HepG2 (cell line): Measurements from ENCODE around the gene CGREF1. TPM values are rescaled to one million over a fixed set of nuclear protein-coding genes. Genes with fewer than 3 reads are reported as not detected.
A peak's percentile ranks its signal among the peaks of the same experiment; 100 is the strongest.

Source experiments
- FIP1L1 ChIP-seq: fragments of 200-400 bp; formaldehyde crosslinking; IDR thresholded peaks from 2 replicates; pipeline ENCODE4 v1.6.1; 2018; ENCODE audit warnings: low read depth, mild to moderate bottlenecking, low read length, moderate library complexity, borderline replicate concordance; ENCODE audit not compliant: insufficient read depth
- GZF1 ChIP-seq: sonication (generic); formaldehyde crosslinking; IDR thresholded peaks from 2 replicates; pipeline ENCODE4 v1.5.1; 2020; ENCODE audit warnings: mild to moderate bottlenecking, missing genetic modification reagents
- MAF1 ChIP-seq: sonication (generic); formaldehyde crosslinking; IDR thresholded peaks from 2 replicates; pipeline ENCODE4 v1.5.0; 2020; ENCODE audit warnings: missing genetic modification reagents, borderline replicate concordance
- MXI1 ChIP-seq: IDR thresholded peaks from 3 replicates; pipeline ENCODE4 v1.6.1; 2012; ENCODE audit warnings: low read depth, low read length, inconsistent platforms, borderline replicate concordance
- NRL ChIP-seq: sonication (generic); formaldehyde crosslinking; IDR thresholded peaks from 2 replicates; pipeline ENCODE4 v1.5.0; 2020; ENCODE audit warnings: missing genetic modification reagents, mild to moderate bottlenecking, moderate library complexity, borderline replicate concordance
- SIN3A ChIP-seq: IDR thresholded peaks from 2 replicates; pipeline ENCODE4 v1.6.1; 2011; ENCODE audit warnings: low read depth, mild to moderate bottlenecking, control low read depth, low read length, borderline replicate concordance
- SMARCE1 ChIP-seq: fragments of 450-650 bp; IDR thresholded peaks from 2 replicates; pipeline ENCODE4 v1.6.1; 2017; ENCODE audit warnings: borderline replicate concordance
- SNAPC2 ChIP-seq: sonication (generic); formaldehyde crosslinking; IDR thresholded peaks from 2 replicates; pipeline ENCODE4 v1.8.1; 2022; ENCODE audit warnings: mild to moderate bottlenecking, missing genetic modification reagents
- ZBTB3 ChIP-seq: sonication (generic); formaldehyde crosslinking; IDR thresholded peaks from 2 replicates; pipeline ENCODE4 v1.4.0; 2020; ENCODE audit warnings: low read depth, mild to moderate bottlenecking, moderate library complexity, missing genetic modification reagents, borderline replicate concordance
- ZBTB38 ChIP-seq: sonication (generic); formaldehyde crosslinking; IDR thresholded peaks from 2 replicates; pipeline ENCODE4 v1.5.1; 2020; ENCODE audit warnings: mild to moderate bottlenecking, missing genetic modification reagents
- ZFP36L1 ChIP-seq: sonication (generic); formaldehyde crosslinking; IDR thresholded peaks from 2 replicates; pipeline ENCODE4 v1.8.0; 2022; ENCODE audit warnings: mild to moderate bottlenecking, missing genetic modification reagents, moderate library complexity
- ZFP90 ChIP-seq: sonication (generic); formaldehyde crosslinking; IDR thresholded peaks from 2 replicates; pipeline ENCODE4 v1.8.0; 2022; ENCODE audit warnings: missing genetic modification reagents, mild to moderate bottlenecking, inconsistent platforms, borderline replicate concordance
- ZNF224 ChIP-seq: sonication (generic); formaldehyde crosslinking; IDR thresholded peaks from 2 replicates; pipeline ENCODE4 v1.5.0; 2020; ENCODE audit warnings: mild to moderate bottlenecking, missing genetic modification reagents
- ZNF564 ChIP-seq: sonication (generic); formaldehyde crosslinking; IDR thresholded peaks from 2 replicates; pipeline ENCODE4 v1.8.1; 2023; ENCODE audit warnings: mild to moderate bottlenecking, missing genetic modification reagents
- polyA plus RNA-seq, 8 experiments: library from polyadenylated mRNA; depleted of rRNA in 3 of 8; stranded (reverse) in 7 of 8; unstranded in 1 of 8; fragments of >200 nt; fragmentation: Illumina TruSeq in 4 of 8; extraction: Trizol in 4 of 8; gene quantifications; 2 replicates each; pipeline versions ENCODE4 v1.2.1 to v1.2.3, GENCODE V29; 2011 to 2016; ENCODE audit warnings: low read depth in 4 of 8, missing spikeins in 1 of 8, mixed read lengths in 1 of 8; ENCODE audit not compliant: insufficient read depth in 1 of 8
- total RNA-seq, 5 experiments: library from RNA; depleted of rRNA; stranded (reverse); fragments of >200 nt; fragmentation: Illumina TruSeq; extraction: Trizol; gene quantifications; 2 replicates each; pipeline ENCODE4 v1.2.3, GENCODE V29; 2016; ENCODE audit warnings: low read depth in 1 of 5
- TF ChIP-seq, protein P1 (sequence below): sonication (generic); formaldehyde crosslinking; IDR thresholded peaks from 2 replicates; pipeline ENCODE4 v1.9.0; 2022; ENCODE audit warnings: low read depth, missing genetic modification reagents
- TF ChIP-seq, protein P2 (sequence below): sonication (generic); formaldehyde crosslinking; IDR thresholded peaks from 2 replicates; pipeline ENCODE4 v1.4.0; 2020; ENCODE audit warnings: missing genetic modification reagents
- TF ChIP-seq, protein P3 (sequence below): sonication (generic); formaldehyde crosslinking; IDR thresholded peaks from 2 replicates; pipeline ENCODE4 v1.8.0; 2023; ENCODE audit warnings: mild to moderate bottlenecking, missing genetic modification reagents

The CGREF1 gene
- total and polyA plus RNA-seq, 2 of the 13 experiments (the other 11 are each of a cell fraction or from before 2014, with no cell fraction given), result 13.9 to 23.4 TPM

DNA sequence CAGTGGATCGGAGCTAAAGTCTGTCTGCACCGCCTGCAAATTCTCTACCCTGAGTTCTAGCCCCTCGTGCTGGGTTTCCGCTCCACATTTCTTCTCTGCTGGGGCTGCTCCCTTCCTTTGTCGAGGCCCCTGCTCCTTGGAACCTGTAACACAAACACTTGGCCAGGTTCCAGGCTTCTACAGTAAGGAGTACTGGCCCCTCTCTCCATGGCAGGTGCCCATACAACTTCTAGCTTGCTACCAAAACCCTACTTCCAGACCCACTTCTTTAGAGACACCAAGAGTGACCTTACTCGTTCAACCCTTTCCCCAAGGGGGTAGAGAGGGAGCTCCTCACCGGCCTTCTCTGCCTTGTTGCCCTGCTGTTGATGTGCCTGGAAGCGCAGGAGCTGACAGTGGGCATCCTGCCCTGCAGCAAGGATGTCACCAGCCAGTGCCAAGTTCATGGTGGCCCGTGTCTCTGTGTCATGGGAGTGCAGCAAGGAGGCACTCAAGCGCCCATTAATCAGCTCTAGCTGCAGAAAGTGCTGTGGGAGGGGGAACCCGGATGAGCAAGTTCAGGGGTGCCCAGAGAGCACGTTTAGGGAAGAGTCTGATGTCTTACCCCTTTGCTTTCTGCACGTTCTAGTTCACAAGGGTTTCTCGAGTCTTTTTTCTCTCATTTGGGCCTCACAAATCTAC lies 14.4 kb upstream of the CGREF1 start (continued):
- TF ChIP-seq, protein P1, sequence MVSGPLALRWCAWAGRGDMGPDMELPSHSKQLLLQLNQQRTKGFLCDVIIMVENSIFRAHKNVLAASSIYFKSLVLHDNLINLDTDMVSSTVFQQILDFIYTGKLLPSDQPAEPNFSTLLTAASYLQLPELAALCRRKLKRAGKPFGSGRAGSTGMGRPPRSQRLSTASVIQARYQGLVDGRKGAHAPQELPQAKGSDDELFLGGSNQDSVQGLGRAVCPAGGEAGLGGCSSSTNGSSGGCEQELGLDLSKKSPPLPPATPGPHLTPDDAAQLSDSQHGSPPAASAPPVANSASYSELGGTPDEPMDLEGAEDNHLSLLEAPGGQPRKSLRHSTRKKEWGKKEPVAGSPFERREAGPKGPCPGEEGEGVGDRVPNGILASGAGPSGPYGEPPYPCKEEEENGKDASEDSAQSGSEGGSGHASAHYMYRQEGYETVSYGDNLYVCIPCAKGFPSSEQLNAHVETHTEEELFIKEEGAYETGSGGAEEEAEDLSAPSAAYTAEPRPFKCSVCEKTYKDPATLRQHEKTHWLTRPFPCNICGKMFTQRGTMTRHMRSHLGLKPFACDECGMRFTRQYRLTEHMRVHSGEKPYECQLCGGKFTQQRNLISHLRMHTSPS (CRISPR knock-in tag), result 0 out of 2 replicates have a peak, but pooled peaks have one; percentile 4
- TF ChIP-seq ZNF224 (CRISPR knock-in tag) (0 out of 2 replicates have a peak, but pooled peaks have one; percentile 69), ZFP36L1 (0 out of 2 replicates have a peak, but pooled peaks have one; percentile 24), SIN3A (0 out of 2 replicates have a peak, but pooled peaks have one; percentile 51), ZBTB3 (CRISPR knock-in tag) (no peak), NRL (CRISPR knock-in tag) (peak; percentile 43; the same call in 1 of the 2 replicates), GZF1 (CRISPR knock-in tag) (no peak), ZFP90 (CRISPR knock-in tag) (0 out of 2 replicates have a peak, but pooled peaks have one; percentile 61), FIP1L1 (0 out of 2 replicates have a peak, but pooled peaks have one; percentile 14), ZNF564 (CRISPR knock-in tag) (no peak), SNAPC2 (CRISPR knock-in tag) (no peak), ZBTB38 (0 out of 2 replicates have a peak, but pooled peaks have one; percentile 40), MAF1 (no peak), MXI1 (0 out of 3 replicates have a peak, but pooled peaks have one; percentile 9), SMARCE1 (no peak)
- TF ChIP-seq, protein P2, sequence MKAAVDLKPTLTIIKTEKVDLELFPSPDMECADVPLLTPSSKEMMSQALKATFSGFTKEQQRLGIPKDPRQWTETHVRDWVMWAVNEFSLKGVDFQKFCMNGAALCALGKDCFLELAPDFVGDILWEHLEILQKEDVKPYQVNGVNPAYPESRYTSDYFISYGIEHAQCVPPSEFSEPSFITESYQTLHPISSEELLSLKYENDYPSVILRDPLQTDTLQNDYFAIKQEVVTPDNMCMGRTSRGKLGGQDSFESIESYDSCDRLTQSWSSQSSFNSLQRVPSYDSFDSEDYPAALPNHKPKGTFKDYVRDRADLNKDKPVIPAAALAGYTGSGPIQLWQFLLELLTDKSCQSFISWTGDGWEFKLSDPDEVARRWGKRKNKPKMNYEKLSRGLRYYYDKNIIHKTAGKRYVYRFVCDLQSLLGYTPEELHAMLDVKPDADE (CRISPR knock-in tag), result no peak
- TF ChIP-seq, protein P3, sequence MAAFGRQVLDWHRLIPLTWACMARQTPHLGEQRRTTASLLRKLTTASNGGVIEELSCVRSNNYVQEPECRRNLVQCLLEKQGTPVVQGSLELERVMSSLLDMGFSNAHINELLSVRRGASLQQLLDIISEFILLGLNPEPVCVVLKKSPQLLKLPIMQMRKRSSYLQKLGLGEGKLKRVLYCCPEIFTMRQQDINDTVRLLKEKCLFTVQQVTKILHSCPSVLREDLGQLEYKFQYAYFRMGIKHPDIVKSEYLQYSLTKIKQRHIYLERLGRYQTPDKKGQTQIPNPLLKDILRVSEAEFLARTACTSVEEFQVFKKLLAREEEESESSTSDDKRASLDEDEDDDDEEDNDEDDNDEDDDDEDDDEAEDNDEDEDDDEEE (CRISPR knock-in tag), result 0 out of 2 replicates have a peak, but pooled peaks have one; percentile 9
